ENCODE measurements around the gene IMPG1.

The IMPG1 gene

GRCh38 chr6:75892384-75892783 lies 180.1 kb downstream of the IMPG1 start:
- no peak for DNase-seq

DNA sequence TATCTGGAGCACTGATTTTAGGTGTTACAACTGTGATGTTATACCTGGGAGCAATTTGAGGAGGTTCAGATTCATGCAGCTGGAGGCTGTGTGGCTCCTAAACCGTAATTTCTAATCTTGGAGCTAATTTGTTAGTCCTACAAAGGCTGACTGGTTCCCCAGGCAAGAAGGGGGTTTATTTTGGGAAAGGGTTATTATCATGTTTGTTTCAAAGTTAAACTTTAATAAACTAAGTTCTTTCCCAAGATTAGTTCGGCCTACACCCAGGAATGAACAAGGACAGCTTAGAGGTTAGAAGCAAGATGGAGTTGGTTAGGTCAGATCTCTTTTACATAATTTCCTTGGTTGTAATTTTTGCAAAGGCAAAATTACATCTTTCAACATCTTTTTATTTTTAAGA lies 187.6 kb downstream of the IMPG1 start:
- no peak for DNase-seq

- no peak for DNase-seq
These were observed 189.7 kb downstream of the IMPG1 start for GRCh38 chr6:75882734-75883133.

DNA sequence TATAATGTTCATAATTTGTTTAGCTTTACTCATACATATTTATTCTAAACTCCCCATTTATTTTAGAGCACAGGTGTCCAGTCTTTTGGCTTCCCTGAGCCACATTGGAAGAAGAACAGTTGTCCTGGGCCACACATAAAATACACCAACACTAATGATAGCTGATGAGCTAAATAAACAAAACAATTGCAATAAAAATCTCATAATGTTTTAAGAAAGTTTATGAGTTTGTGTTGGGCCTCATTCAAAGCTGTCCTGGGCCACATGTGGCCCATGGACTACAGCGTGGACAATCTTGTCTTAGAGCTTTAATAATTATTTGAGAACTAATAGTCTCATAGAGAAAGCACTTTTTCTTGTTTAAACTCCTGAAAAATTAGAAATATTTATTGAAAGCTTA lies 192.2 kb downstream of the IMPG1 start:
- no peak for DNase-seq

- no peak for DNase-seq
These were observed 196.3 kb downstream of the IMPG1 start for GRCh38 chr6:75876152-75876551.

GRCh38 chr6:75874224-75874623 lies 198.2 kb downstream of the IMPG1 start:
- DNase-seq, result no peak
